Activated CD4-positive, alpha-beta T cell treated with anti-CD3 and anti-CD28 coated beads, Interleukin-2, amount 10 ng/mL, durations not matched to agents 7 days and 5 days (primary cell): ENCODE measurements around the gene EFR3B. TPM values are rescaled to one million over a fixed set of nuclear protein-coding genes. Genes with fewer than 3 reads are reported as not detected.

ENCODE experiments used
- CTCF ChIA-PET: fragments of 350-600 bp; sonication (Branson Sonifier 250); formaldehyde crosslinking; loops from one replicate; lab custom pipeline; 2021; ENCODE audit warnings: antibody characterized with exemption; lab: Charles Lee
- POLR2A ChIA-PET: fragments of 350-600 bp; sonication (Branson Sonifier 250); formaldehyde crosslinking; loops from one replicate; lab custom pipeline; 2021; ENCODE audit warnings: antibody characterized with exemption; lab: Charles Lee
- DNase-seq: peaks from one replicate; pipeline ENCODE4 v3.0.0-alpha.2; 2020
- H3K27ac Mint-ChIP-seq: one replicate; pipeline ENCODE4 v1.8.0; 2021; ENCODE audit warnings: mild to moderate bottlenecking, moderate library complexity, mixed read lengths
- H3K27me3 Mint-ChIP-seq: one replicate; pipeline ENCODE4 v1.8.0; 2021; ENCODE audit warnings: mixed read lengths
- H3K36me3 Mint-ChIP-seq: one replicate; pipeline ENCODE4 v1.8.0; 2021; ENCODE audit warnings: low read depth, mixed read lengths
- H3K4me1 Mint-ChIP-seq: one replicate; pipeline ENCODE4 v1.8.0; 2021; ENCODE audit warnings: mixed read lengths
- H3K4me3 Mint-ChIP-seq: one replicate; pipeline ENCODE4 v1.8.0; 2021; ENCODE audit warnings: mild to moderate bottlenecking, moderate library complexity, mixed read lengths
- H3K9me3 Mint-ChIP-seq: one replicate; pipeline ENCODE4 v1.8.0; 2021; ENCODE audit warnings: mixed read lengths
- total RNA-seq, 2 experiments: library from RNA; stranded (reverse); gene quantifications; one replicate each; pipeline ENCODE4 v1.2.3, GENCODE V29; 2021

Gene EFR3B
- total RNA-seq, 2 experiments from 2014 or later = 0.06 TPM; not detected in 1

- CTCF ChIA-PET = interaction anchor here (0.6 to 0.9 kb wide), 4 partner anchors 12 to 219 kb away, joined by 3 to 6 read pairs (median 4); no protein-coding TSS in a partner anchor
- Mint-ChIP-seq H3K27ac (no peak overlapping the region), H3K4me3 (no peak overlapping the region), H3K36me3 (no peaks in the 10 kb centered on the region), H3K27me3 (peaks cover 6% of the 10 kb centered on the region), H3K4me1 (no peaks in the 10 kb centered on the region), H3K9me3 (no peaks in the 10 kb centered on the region)
- POLR2A ChIA-PET = no interaction called here
- no peak for DNase-seq
Observed at GRCh38 chr2:25194576-25195122, 152.8 kb downstream of the EFR3B start.

GRCh38 chr2:25197336-25198208 lies 155.7 kb downstream of the EFR3B start:
- Mint-ChIP-seq H3K27ac (no peak overlapping the region), H3K4me1 (peaks cover 11% of the 10 kb centered on the region), H3K9me3 (no peaks in the 10 kb centered on the region), H3K27me3 (peaks cover 4% of the 10 kb centered on the region), H3K4me3 (no peak overlapping the region), H3K36me3 (no peaks in the 10 kb centered on the region)
- POLR2A ChIA-PET = no interaction called here
- no peak for DNase-seq
- CTCF ChIA-PET = interaction anchor here (0.7 to 2.2 kb wide), 2 partner anchors 32 to 57 kb away, joined by 3 to 7 read pairs; no protein-coding TSS in a partner anchor

- Mint-ChIP-seq H3K9me3 (no peaks in the 10 kb centered on the region), H3K4me3 (no peak overlapping the region), H3K4me1 (peaks cover 13% of the 10 kb centered on the region), H3K27ac (no peak overlapping the region), H3K27me3 (peaks cover 4% of the 10 kb centered on the region), H3K36me3 (no peaks in the 10 kb centered on the region)
- POLR2A ChIA-PET = no interaction called here
- DNase-seq = no peak
- CTCF ChIA-PET = no interaction called here
Observed at GRCh38 chr2:25198209-25198525, 156.3 kb downstream of the EFR3B start.

GRCh38 chr2:25198576-25198975 lies 156.7 kb downstream of the EFR3B start:
- H3K4me3 Mint-ChIP-seq = no peak overlapping the region
- no peaks in the 10 kb centered on the region for H3K36me3 Mint-ChIP-seq
- peaks cover 4% of the 10 kb centered on the region for H3K27me3 Mint-ChIP-seq
- H3K9me3 Mint-ChIP-seq = no peaks in the 10 kb centered on the region
- H3K4me1 Mint-ChIP-seq = peaks cover 13% of the 10 kb centered on the region
- POLR2A ChIA-PET = no interaction called here
- no peak overlapping the region for H3K27ac Mint-ChIP-seq
- CTCF ChIA-PET = no interaction called here
- no peak for DNase-seq

GRCh38 chr2:25201265-25201664 lies 159.4 kb downstream of the EFR3B start:
- H3K4me3 Mint-ChIP-seq = no peak overlapping the region

GRCh38 chr2:25201794-25202193 lies 159.9 kb downstream of the EFR3B start:
- H3K4me3 Mint-ChIP-seq = no peak overlapping the region
- no peak for DNase-seq
- H3K9me3 Mint-ChIP-seq = no peaks in the 10 kb centered on the region
- H3K27ac Mint-ChIP-seq = no peak overlapping the region
- H3K4me1 Mint-ChIP-seq = peaks cover 14% of the 10 kb centered on the region
- H3K27me3 Mint-ChIP-seq = peaks cover 4% of the 10 kb centered on the region
- ChIA-PET CTCF (no interaction called here), POLR2A (no interaction called here)
- no peaks in the 10 kb centered on the region for H3K36me3 Mint-ChIP-seq

More at GRCh38 chr2:25201265-25201664, 159.4 kb downstream of the EFR3B start:
- peaks cover 13% of the 10 kb centered on the region for H3K4me1 Mint-ChIP-seq
- DNase-seq = no peak
- H3K36me3 Mint-ChIP-seq = no peaks in the 10 kb centered on the region
- H3K9me3 Mint-ChIP-seq = no peaks in the 10 kb centered on the region
- ChIA-PET CTCF (no interaction called here), POLR2A (no interaction called here)
- H3K27me3 Mint-ChIP-seq = peaks cover 4% of the 10 kb centered on the region
- H3K27ac Mint-ChIP-seq = no peak overlapping the region

- ChIA-PET CTCF (no interaction called here), POLR2A (no interaction called here)
- H3K4me1 Mint-ChIP-seq = peaks cover 17% of the 10 kb centered on the region
- no peaks in the 10 kb centered on the region for H3K9me3 Mint-ChIP-seq
- peak overlapping the region; percentile 25 for H3K27ac Mint-ChIP-seq
- H3K27me3 Mint-ChIP-seq = peaks cover 4% of the 10 kb centered on the region
- H3K36me3 Mint-ChIP-seq = no peaks in the 10 kb centered on the region
- DNase-seq = no peak
- H3K4me3 Mint-ChIP-seq = no peak overlapping the region
Observed at GRCh38 chr2:25202275-25202674, 160.4 kb downstream of the EFR3B start.

GRCh38 chr2:25204190-25204838 lies 162.4 kb downstream of the EFR3B start:
- no peak for DNase-seq

GRCh38 chr2:25207078-25207545 lies 165.2 kb downstream of the EFR3B start:
- no peak overlapping the region for H3K4me3 Mint-ChIP-seq
- H3K9me3 Mint-ChIP-seq = no peaks in the 10 kb centered on the region
- ChIA-PET POLR2A (no interaction called here), CTCF (interaction anchor here (0.7 to 1.5 kb wide), 2 partner anchors 9 to 12 kb away, joined by 4 read pairs; no protein-coding TSS in a partner anchor)
- H3K27ac Mint-ChIP-seq = no peak overlapping the region
- DNase-seq = no peak
- no peaks in the 10 kb centered on the region for H3K27me3 Mint-ChIP-seq
- H3K36me3 Mint-ChIP-seq = no peaks in the 10 kb centered on the region
- H3K4me1 Mint-ChIP-seq = peaks cover 39% of the 10 kb centered on the region

More at GRCh38 chr2:25204190-25204838, 162.4 kb downstream of the EFR3B start:
- H3K4me3 Mint-ChIP-seq = no peak overlapping the region
- ChIA-PET CTCF (no interaction called here), POLR2A (no interaction called here)
- no peaks in the 10 kb centered on the region for H3K9me3 Mint-ChIP-seq
- H3K36me3 Mint-ChIP-seq = no peaks in the 10 kb centered on the region
- H3K27ac Mint-ChIP-seq = no peak overlapping the region
- no peaks in the 10 kb centered on the region for H3K27me3 Mint-ChIP-seq
- H3K4me1 Mint-ChIP-seq = peaks cover 24% of the 10 kb centered on the region

Other genes with a start within 250 kb of the EFR3B start
- 10 to 100 TPM; 31.8 to 33.1 TPM for gene PTRHD1, start 248.7 kb upstream of the EFR3B start, total RNA-seq
- gene CENPO, start 248.7 kb upstream of the EFR3B start, total RNA-seq = 10 to 100 TPM; 52.0 to 56.4 TPM
- gene ADCY3, start 121.8 kb upstream of the EFR3B start, total RNA-seq = 10 to 100 TPM; 60.8 to 67.2 TPM
- gene DNAJC27, start 70.1 kb upstream of the EFR3B start, total RNA-seq = 1 to 10 TPM; 6.0 to 7.7 TPM
- gene POMC, start 126.5 kb downstream of the EFR3B start, total RNA-seq = 1 to 10 TPM; 4.1 to 5.0 TPM